Cardiac muscle cell (in vitro differentiated cells and primary cell): ENCODE results near the gene GPC4. TPM values are rescaled to one million over a fixed set of nuclear protein-coding genes. Genes with fewer than 3 reads are reported as not detected.
A peak's percentile ranks its signal among the peaks of the same experiment; 100 is the strongest.

ENCODE experiments used
- DNase-seq, 2 donors: peaks; one replicate each; pipeline versions ENCODE4 v3.0.0 to v3.0.0-alpha.2; 2010 to 2017; ENCODE audit warnings: low read depth in 1 of 2, low spot score in 1 of 2
- H3K27ac ChIP-seq: fragments of 200-600 bp; sonication (generic); 2 replicates; pipeline ENCODE4 v1.5.1; 2016
- H3K27me3 ChIP-seq: fragments of 200-600 bp; sonication (generic); 2 replicates; pipeline ENCODE4 v1.6.0; 2016; ENCODE audit warnings: control low read depth
- H3K36me3 ChIP-seq: fragments of 200-600 bp; sonication (generic); 2 replicates; pipeline ENCODE4 v1.5.1; 2016; ENCODE audit warnings: control low read depth
- H3K4me1 ChIP-seq: fragments of 200-600 bp; sonication (generic); 2 replicates; pipeline ENCODE4 v1.8.1; 2017; ENCODE audit warnings: low read depth, mild to moderate bottlenecking, mixed run types
- H3K4me3 ChIP-seq: fragments of 200-600 bp; sonication (generic); 2 replicates; pipeline ENCODE4 v1.5.1; 2016; ENCODE audit warnings: mild to moderate bottlenecking
- H3K9me3 ChIP-seq: fragments of 200-600 bp; sonication (generic); 2 replicates; pipeline ENCODE4 v1.5.1; 2017; ENCODE audit warnings: low read depth, mild to moderate bottlenecking, control low read depth
- CTCF ChIP-seq: IDR thresholded peaks from 2 replicates; pipeline ENCODE4 v1.5.1; 2012; ENCODE audit warnings: low read depth, mild to moderate bottlenecking, low read length
- polyA plus RNA-seq: library from polyadenylated mRNA; unstranded; fragments of >200 nt; fragmentation: Nextera tagmentation; extraction: Ambion mirVana; gene quantifications from 2 replicates; pipeline ENCODE4 v1.2.1, GENCODE V29; 2016
- total RNA-seq: library from RNA; depleted of rRNA; stranded (reverse); fragments of >200 nt; gene quantifications from 2 replicates; pipeline ENCODE4 v1.2.3, GENCODE V29; 2016

The GPC4 gene
- total and polyA plus RNA-seq, 2 experiments from 2014 or later: 13.1 to 17.3 TPM

DNA sequence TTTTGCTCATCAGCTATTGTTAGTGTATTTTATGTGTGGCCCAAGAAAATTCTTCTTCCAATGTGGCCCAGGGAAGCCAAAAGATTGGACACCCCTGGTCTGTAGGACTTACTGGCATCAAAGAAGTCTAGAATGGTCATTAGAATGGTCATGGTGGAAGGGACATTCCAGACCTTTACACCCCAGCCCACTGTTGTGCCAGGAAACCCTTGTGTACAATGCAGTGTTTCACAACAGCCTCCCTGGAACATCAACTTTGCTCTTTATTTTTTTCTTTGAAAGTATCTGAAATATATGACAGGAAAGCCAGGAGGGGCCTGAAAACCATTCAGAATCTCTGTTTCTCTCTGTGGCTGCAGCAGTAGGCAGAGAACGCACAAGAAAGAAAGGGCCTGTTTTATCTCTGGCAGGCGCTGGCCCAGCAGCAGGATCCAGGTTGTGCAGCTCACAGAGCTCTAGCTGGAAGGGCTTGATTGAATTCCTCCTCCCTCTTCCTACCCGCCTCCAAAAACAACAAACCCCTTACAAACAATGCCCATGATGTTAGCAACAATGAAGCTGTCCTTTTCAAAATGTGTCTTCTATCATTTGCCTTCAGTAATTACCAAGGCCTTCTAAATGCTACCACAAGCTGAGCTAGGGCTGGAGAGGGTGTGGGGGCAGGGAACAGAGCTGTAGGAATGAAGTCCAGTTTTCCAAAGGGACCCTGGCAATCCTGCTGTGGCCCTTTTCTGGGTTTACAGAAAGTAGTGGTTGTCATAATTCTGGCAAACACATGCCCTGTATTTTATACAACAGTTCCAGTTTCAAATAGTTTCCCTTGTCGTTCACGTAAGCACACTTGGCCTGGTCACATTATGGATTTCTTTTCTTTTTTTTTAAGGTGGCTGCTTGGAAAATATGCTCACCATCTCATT is 164.8 kb downstream of the GPC4 start:
- DNase-seq: peak; percentile 2 to 16
- Histone ChIP-seq H3K4me1 (peaks cover 3% of the 10 kb centered on the region), H3K27ac (no peak overlapping the region), H3K9me3 (no peaks in the 10 kb centered on the region), H3K4me3 (no peak overlapping the region), H3K36me3 (no peaks in the 10 kb centered on the region), H3K27me3 (no peaks in the 10 kb centered on the region)
- TF ChIP-seq CTCF: no peak

Other genes starting within 250 kb of the GPC4 start
- gene TFDP3, start 197.1 kb downstream of the GPC4 start, total RNA-seq: not detected in 2 replicates
- not detected in 2 replicates for gene TFDP3, start 197.1 kb downstream of the GPC4 start, polyA plus RNA-seq